Type B pancreatic cell (in vitro differentiated cells): ENCODE measurements around the gene CAPRIN2. TPM values are rescaled to one million over a fixed set of nuclear protein-coding genes. Genes with fewer than 3 reads are reported as not detected.

Experiments
- DNase-seq: peaks from one replicate; pipeline ENCODE4 v3.0.0; 2021; ENCODE audit warnings: mixed read lengths; ENCODE audit not compliant: unreplicated experiment; ENCODE audit errors: extremely low spot score
- H3K27ac Mint-ChIP-seq: 2 replicates; pipeline ENCODE4 v1.8.0; 2021; ENCODE audit warnings: mild to moderate bottlenecking, mixed read lengths
- H3K27me3 Mint-ChIP-seq: 2 replicates; pipeline ENCODE4 v1.8.0; 2021; ENCODE audit warnings: mixed read lengths
- H3K36me3 Mint-ChIP-seq: 2 replicates; pipeline ENCODE4 v1.8.0; 2021; ENCODE audit warnings: mixed read lengths
- H3K4me1 Mint-ChIP-seq: one replicate; pipeline ENCODE4 v1.8.0; 2021; ENCODE audit warnings: mixed read lengths; ENCODE audit not compliant: unreplicated experiment
- H3K4me3 Mint-ChIP-seq: 2 replicates; pipeline ENCODE4 v1.8.0; 2021; ENCODE audit warnings: mild to moderate bottlenecking, mixed read lengths
- H3K9me3 Mint-ChIP-seq: 2 replicates; pipeline ENCODE4 v1.8.0; 2021; ENCODE audit warnings: mixed read lengths
- total RNA-seq: library from RNA; stranded (reverse); gene quantifications from 2 replicates; pipeline ENCODE4 v1.2.1, GENCODE V29; 2021; ENCODE audit warnings: low replicate concordance
- TF ChIP-seq, protein P1 (sequence below): fragments of 200-600 bp; sonication (generic); conservative IDR thresholded peaks from 2 replicates; pipeline ENCODE4 v1.5.0; 2021; ENCODE audit warnings: antibody characterized with exemption, mild to moderate bottlenecking

The CAPRIN2 gene
- total RNA-seq, 1 donor from 2014 or later = 44.9 TPM

DNA sequence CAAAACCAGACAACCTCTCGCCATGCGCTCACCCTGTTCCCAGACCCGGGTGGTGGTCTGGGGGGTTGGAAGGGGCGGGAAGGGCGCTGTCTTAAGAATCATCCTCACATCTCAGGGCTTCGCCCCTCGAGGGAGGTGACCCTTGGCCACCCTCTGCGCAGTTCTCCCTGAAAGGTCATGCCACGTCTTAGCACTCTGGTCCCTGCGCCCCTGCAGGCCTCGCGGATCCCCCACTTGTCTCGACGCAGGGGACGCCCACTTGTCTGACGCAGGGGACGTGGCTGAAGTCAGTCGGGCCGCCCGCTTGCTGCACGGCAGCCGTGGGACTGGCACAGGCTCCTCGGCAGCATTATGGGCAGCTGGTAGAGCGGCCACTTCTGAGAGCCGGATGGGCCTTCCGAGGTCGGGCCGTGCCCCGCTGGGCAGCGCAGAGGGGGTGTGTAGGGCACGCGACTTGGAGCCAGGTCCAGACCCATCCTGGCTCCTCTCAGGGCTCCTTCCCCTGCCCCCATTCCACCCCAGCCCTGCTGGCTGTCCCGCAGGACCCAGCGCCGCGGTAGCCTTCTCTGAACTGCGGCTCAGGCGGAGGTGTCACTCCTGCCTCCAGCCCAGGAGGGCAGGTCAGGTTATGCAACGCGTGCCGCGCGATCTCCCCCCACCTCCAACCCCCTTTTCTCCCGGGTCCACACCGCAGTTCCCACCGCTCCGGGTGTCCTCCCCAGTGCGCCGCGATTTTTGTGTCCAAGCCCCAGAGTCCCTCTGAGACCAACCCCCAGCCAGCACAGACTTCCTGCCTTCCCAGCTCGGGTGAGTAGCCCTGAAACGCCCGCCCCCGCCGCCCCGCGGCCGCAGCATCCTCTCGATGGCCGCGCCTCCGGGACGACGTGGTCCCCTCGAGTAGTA, 40.9 kb upstream of the CAPRIN2 start:
- Mint-ChIP-seq H3K27me3 (peaks cover 44% of the 10 kb centered on the region), H3K4me1 (peaks cover 15% of the 10 kb centered on the region), H3K9me3 (no peaks in the 10 kb centered on the region), H3K27ac (no peak overlapping the region), H3K4me3 (peak overlapping the region; percentile 92), H3K36me3 (peaks cover 4% of the 10 kb centered on the region)
- peak; percentile 83 for DNase-seq
- TF ChIP-seq, protein P1, sequence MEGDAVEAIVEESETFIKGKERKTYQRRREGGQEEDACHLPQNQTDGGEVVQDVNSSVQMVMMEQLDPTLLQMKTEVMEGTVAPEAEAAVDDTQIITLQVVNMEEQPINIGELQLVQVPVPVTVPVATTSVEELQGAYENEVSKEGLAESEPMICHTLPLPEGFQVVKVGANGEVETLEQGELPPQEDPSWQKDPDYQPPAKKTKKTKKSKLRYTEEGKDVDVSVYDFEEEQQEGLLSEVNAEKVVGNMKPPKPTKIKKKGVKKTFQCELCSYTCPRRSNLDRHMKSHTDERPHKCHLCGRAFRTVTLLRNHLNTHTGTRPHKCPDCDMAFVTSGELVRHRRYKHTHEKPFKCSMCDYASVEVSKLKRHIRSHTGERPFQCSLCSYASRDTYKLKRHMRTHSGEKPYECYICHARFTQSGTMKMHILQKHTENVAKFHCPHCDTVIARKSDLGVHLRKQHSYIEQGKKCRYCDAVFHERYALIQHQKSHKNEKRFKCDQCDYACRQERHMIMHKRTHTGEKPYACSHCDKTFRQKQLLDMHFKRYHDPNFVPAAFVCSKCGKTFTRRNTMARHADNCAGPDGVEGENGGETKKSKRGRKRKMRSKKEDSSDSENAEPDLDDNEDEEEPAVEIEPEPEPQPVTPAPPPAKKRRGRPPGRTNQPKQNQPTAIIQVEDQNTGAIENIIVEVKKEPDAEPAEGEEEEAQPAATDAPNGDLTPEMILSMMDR = peak; percentile 56

DNA sequence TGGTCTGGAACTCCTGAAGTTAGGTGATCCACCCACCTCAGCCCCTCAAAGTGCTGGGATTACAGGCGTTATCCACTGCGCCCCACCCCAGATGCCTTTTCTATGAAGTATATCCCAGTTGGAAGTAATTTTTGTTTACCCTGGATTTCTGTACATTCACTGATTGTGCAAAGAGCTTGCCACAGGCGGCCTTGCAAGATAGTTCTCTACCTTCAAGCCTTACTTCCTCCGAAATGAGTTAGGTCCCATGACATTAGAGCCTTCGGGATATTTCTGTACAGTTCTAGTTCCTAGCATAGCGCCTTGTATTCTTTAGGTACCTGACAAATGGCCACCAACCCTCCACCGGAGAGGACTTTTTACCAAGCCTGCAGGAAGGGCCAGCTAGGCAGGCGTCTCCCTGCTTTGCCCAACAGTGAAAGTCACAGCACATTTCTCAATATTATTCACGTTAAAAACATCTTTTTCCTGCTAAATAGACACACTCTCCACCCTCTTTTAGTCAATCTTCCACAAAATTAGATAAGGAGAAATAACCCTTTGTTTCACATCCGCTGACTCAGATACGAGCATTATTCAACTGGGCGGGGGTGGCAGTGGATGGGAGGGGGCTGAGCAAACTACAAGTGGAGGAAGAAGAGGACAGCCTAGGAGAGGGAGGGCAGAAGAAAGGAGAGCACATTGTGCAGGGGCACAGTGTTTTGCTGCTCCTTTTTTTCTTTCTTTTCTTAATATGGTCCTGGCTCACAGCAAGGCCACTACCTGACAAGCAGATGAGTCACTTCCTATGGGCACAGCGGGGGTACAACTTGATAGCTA, 40.0 kb upstream of the CAPRIN2 start:
- H3K4me3 Mint-ChIP-seq = peak overlapping the region; percentile 92
- H3K4me1 Mint-ChIP-seq = peaks cover 15% of the 10 kb centered on the region
- DNase-seq = no peak
- H3K27ac Mint-ChIP-seq = peak overlapping the region; percentile 52
- TF ChIP-seq, protein P1 = no peak
- peaks cover 4% of the 10 kb centered on the region for H3K36me3 Mint-ChIP-seq
- peaks cover 43% of the 10 kb centered on the region for H3K27me3 Mint-ChIP-seq
- H3K9me3 Mint-ChIP-seq = no peaks in the 10 kb centered on the region

DNA sequence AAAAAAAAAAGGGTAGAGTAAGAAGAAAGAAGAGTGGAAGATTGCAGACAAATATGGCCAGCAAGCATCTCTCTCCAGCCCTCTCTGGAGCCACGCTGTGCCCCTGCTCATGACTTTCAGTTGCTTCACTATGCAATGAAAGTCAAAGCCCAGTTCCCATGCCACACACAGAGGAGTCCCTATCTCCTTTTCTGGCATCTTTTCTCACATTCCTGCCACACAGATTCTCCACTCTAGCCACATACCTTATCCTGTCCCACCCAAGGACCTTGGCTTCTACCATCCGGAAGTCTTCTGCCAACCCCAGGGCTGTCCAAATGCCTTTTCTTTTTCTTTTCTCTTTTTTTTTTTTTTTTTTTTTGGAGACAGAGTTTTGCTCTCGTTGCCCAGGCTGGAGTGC, 39.3 kb upstream of the CAPRIN2 start:
- H3K4me3 Mint-ChIP-seq = peak overlapping the region; percentile 67
- peaks cover 15% of the 10 kb centered on the region for H3K4me1 Mint-ChIP-seq
- H3K36me3 Mint-ChIP-seq = no peaks in the 10 kb centered on the region
- peaks cover 39% of the 10 kb centered on the region for H3K27me3 Mint-ChIP-seq
- TF ChIP-seq, protein P1 = no peak
- no peak overlapping the region for H3K27ac Mint-ChIP-seq
- H3K9me3 Mint-ChIP-seq = no peaks in the 10 kb centered on the region
- no peak for DNase-seq

DNA sequence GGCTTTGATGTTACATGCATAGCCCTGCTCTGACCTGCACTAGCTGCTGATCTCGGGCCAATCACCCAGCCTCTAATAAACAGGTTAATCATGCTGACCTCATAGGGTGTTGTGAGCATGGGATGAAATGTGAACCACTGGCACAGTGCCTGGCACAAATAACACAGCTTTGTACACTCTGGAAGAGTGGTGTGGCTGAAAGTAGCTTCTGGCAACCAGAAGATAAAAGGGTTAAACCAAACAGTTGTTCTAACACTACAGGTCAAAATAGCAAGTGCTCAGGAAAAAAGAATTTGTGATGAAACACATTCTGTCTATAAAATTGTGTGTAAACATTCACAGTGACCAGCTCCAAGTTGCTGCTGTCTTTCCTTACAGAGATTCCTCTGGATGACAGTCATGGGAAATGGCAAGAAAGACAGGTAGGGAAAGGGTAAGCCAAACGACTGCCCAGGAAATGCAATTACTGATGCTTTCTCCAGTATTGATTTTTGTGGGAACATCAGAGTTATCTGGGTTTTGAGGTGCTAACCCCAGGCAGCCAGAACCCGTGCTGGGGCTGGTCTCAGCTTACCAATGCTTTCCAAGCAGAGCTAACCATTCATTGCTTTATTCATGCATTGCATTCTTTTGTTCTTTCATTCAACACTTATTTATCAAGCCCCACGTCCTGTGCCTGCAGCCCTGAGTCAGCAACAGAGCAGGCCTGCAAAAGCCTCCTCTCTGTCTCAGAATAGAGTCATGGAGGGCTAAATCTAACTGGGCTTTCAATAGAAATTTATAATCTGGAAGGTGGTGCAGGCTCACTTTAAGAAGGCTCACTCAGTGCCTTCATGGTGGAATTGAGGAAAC, 38.1 kb upstream of the CAPRIN2 start:
- DNase-seq = no peak
- Mint-ChIP-seq H3K36me3 (peaks cover 3% of the 10 kb centered on the region), H3K4me3 (peak overlapping the region; percentile 44), H3K27me3 (peaks cover 30% of the 10 kb centered on the region), H3K9me3 (no peaks in the 10 kb centered on the region), H3K4me1 (peaks cover 15% of the 10 kb centered on the region), H3K27ac (no peak overlapping the region)
- TF ChIP-seq, protein P1 = no peak

DNA sequence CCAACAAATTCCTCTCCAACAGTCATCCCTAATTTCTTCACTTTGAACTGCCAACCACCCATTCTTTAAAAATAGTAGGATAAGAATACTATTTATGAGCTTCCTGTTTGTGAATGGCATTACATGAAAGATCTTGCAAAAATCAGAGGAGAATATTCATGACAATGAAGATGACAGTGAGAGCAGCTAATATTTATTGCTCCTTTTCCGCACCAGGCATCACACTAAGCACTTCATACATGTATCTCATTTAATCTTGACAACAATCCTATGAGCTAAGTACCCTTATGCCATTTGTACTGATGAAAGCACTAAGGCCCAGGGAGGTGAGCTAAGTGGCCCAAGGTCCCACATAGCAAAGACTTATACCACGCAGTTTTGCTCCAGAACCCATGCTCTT, 37.3 kb upstream of the CAPRIN2 start:
- H3K4me1 Mint-ChIP-seq = peaks cover 14% of the 10 kb centered on the region
- TF ChIP-seq, protein P1 = no peak
- no peak for DNase-seq
- peaks cover 22% of the 10 kb centered on the region for H3K27me3 Mint-ChIP-seq
- no peak overlapping the region for H3K27ac Mint-ChIP-seq
- H3K9me3 Mint-ChIP-seq = no peaks in the 10 kb centered on the region
- no peak overlapping the region for H3K4me3 Mint-ChIP-seq
- peaks cover 3% of the 10 kb centered on the region for H3K36me3 Mint-ChIP-seq
